T-cell (primary cell): ENCODE results near the gene DSC1. TPM values are rescaled to one million over a fixed set of nuclear protein-coding genes. Genes with fewer than 3 reads are reported as not detected.
"Not testable (repeated sequence)": the region's sequence is repeated elsewhere in the genome, so short reads cannot be mapped to it uniquely, and the experiment has no call there.

Experiments
- ATAC-seq, 4 experiments: fragments of 200-7000 bp in 3 of 4; fragments of 150-1000 bp in 1 of 4; cut with Tn5 transposase; replicated peaks in 1 of 4; 1 replicate in 3 of 4; 2 replicates in 1 of 4; pipeline ENCODE4 v1.10.0; 2021; ENCODE audit warnings: moderate library complexity in 3 of 4, mild to moderate bottlenecking in 2 of 4, moderate number of reproducible peaks in 1 of 4
- CTCF ChIA-PET, 2 donors: fragments of 300-600 bp; sonication (Branson Sonifier 250); formaldehyde crosslinking; loops; one replicate each; lab custom pipeline; 2022; ENCODE audit warnings: antibody characterized with exemption in 2 of 2; lab: Charles Lee
- POLR2A ChIA-PET, 2 donors: fragments of 300-600 bp; sonication (Branson Sonifier 250); formaldehyde crosslinking; loops; one replicate each; lab custom pipeline; 2022; ENCODE audit warnings: antibody characterized with exemption in 2 of 2; lab: Charles Lee
- DNase-seq, 35 experiments: peaks; one replicate each; pipeline versions ENCODE4 v3.0.0 to v3.0.0-alpha.2; 2013 to 2023
- H3K27ac ChIP-seq: one replicate; pipeline ENCODE4 v1.5.1; 2013; ENCODE audit warnings: low read length
- H3K27me3 ChIP-seq, 2 experiments: replicated peaks in 1 of 2; 1 replicate in 1 of 2; 2 replicates in 1 of 2; pipeline versions ENCODE4 v1.6.1 to v1.7.0; 2013; ENCODE audit warnings: low read length in 1 of 2, mixed read lengths in 1 of 2; ENCODE audit not compliant: control insufficient read depth in 2 of 2, insufficient read depth in 2 of 2; ENCODE audit errors: extremely low read depth in 1 of 2
- H3K36me3 ChIP-seq, 2 donors: 1 replicate in 1 of 2; 2 replicates in 1 of 2; pipeline versions ENCODE4 v1.6.1 to v1.7.0; 2013; ENCODE audit warnings: low read length in 1 of 2; ENCODE audit not compliant: control insufficient read depth in 2 of 2, insufficient read depth in 1 of 2; ENCODE audit errors: extremely low read depth in 1 of 2
- H3K4me1 ChIP-seq, 2 experiments: 1 replicate in 1 of 2; 2 replicates in 1 of 2; pipeline versions ENCODE4 v1.6.1 to v1.7.0; 2013; ENCODE audit warnings: low read length in 2 of 2, mixed read lengths in 1 of 2; ENCODE audit not compliant: insufficient read depth in 2 of 2, control insufficient read depth in 1 of 2; ENCODE audit errors: extremely low read depth in 1 of 2
- H3K4me3 ChIP-seq, 2 donors: 1 replicate in 1 of 2; 2 replicates in 1 of 2; pipeline versions ENCODE4 v1.5.1 to v1.7.0; 2013; ENCODE audit warnings: mild to moderate bottlenecking in 2 of 2, low read length in 1 of 2, moderate library complexity in 1 of 2; ENCODE audit not compliant: control insufficient read depth in 1 of 2; ENCODE audit errors: extremely low read depth in 1 of 2
- H3K9me3 ChIP-seq: 2 replicates; pipeline ENCODE4 v1.7.0; 2013
- H3K27ac Mint-ChIP-seq, 2 donors: one replicate each; pipeline ENCODE4 v1.8.0; 2020 to 2021; ENCODE audit warnings: mild to moderate bottlenecking in 2 of 2, mixed read lengths in 2 of 2
- H3K27me3 Mint-ChIP-seq, 2 donors: one replicate each; pipeline ENCODE4 v1.8.0; 2021 to 2022; ENCODE audit warnings: mixed read lengths in 2 of 2
- H3K36me3 Mint-ChIP-seq: one replicate; pipeline ENCODE4 v1.8.0; 2021; ENCODE audit warnings: mixed read lengths
- H3K4me1 Mint-ChIP-seq, 3 donors: one replicate each; pipeline ENCODE4 v1.8.0; 2020 to 2022; ENCODE audit warnings: mixed read lengths in 3 of 3, mild to moderate bottlenecking in 1 of 3
- H3K4me3 Mint-ChIP-seq, 3 donors: one replicate each; pipeline ENCODE4 v1.8.0; 2020 to 2022; ENCODE audit warnings: mild to moderate bottlenecking in 3 of 3, mixed read lengths in 3 of 3, moderate library complexity in 3 of 3
- H3K9me3 Mint-ChIP-seq, 3 donors: one replicate each; pipeline ENCODE4 v1.8.0; 2020 to 2022; ENCODE audit warnings: mixed read lengths in 3 of 3
- WGBS: methylation state at CpG from one replicate; pipeline ENCODE4 v1.1.5; 2013; ENCODE audit warnings: missing lambda C conversion rate; ENCODE audit not compliant: insufficient coverage; 5-methylcytosine and 5-hydroxymethylcytosine counted together
- total RNA-seq, 35 experiments: library from RNA in 6 of 35; stranded (reverse) in 6 of 35; fragments of 120-200 nt in 1 of 35; gene quantifications; one replicate each; pipeline versions ENCODE4 v1.2.1 to v1.2.4 and lab custom pipeline; 2013 to 2026

DSC1 gene
- total RNA-seq, 5 donors from 2014 or later (not counting 1 experiment from before 2014, with no cell fraction given): 1.5 to 5.9 (median 2.2) TPM

- CTCF ChIA-PET, H3K27me3 ChIP-seq, H3K4me3 Mint-ChIP-seq, H3K27me3 Mint-ChIP-seq, H3K4me3 ChIP-seq, H3K36me3 ChIP-seq, H3K9me3 ChIP-seq, H3K27ac Mint-ChIP-seq, H3K27ac ChIP-seq, H3K4me1 ChIP-seq, H3K36me3 Mint-ChIP-seq, DNase-seq, ATAC-seq, H3K4me1 Mint-ChIP-seq, POLR2A ChIA-PET: not testable (repeated sequence)
- WGBS: no CpG with 5 or more reads among the region's 2 CpGs
- H3K9me3 Mint-ChIP-seq: peaks cover 8 to 17% (median 10%) of the 10 kb centered on the region in 3 donors
Measured at GRCh38 chr18:31123125-31123524, 39.5 kb downstream of the DSC1 start.

GRCh38 chr18:31120594-31120993 is 42.1 kb downstream of the DSC1 start:
- Mint-ChIP-seq H3K36me3 (no peaks in the 10 kb centered on the region), H3K27me3 (no peaks in the 10 kb centered on the region), H3K9me3 (peaks cover 8 to 15% (median 14%) of the 10 kb centered on the region in 3 donors), H3K4me1 (no peaks in the 10 kb centered on the region), H3K4me3 (no peak overlapping the region), H3K27ac (no peak overlapping the region)
- Histone ChIP-seq H3K36me3 (no peaks in the 10 kb centered on the region), H3K4me1 (no peaks in the 10 kb centered on the region), H3K4me3 (no peak overlapping the region), H3K27ac (no peak overlapping the region), H3K9me3 (no peaks in the 10 kb centered on the region), H3K27me3 (no peaks in the 10 kb centered on the region)
- CTCF ChIA-PET: no interaction called here
- POLR2A ChIA-PET: interaction anchor here in 1 of 2 donors (0.6 kb wide), 1 partner anchor 1839 kb away, joined by 4 read pairs; no protein-coding TSS in a partner anchor
- no CpG with 5 or more reads among the region's 2 CpGs for WGBS
- no peak for ATAC-seq
- DNase-seq: no peak

GRCh38 chr18:31116853-31117595 is 45.6 kb downstream of the DSC1 start:
- ChIA-PET CTCF (no interaction called here), POLR2A (interaction anchor here in 1 of 2 donors (0.8 kb wide), 1 partner anchor 1254 kb away, joined by 4 read pairs; no protein-coding TSS in a partner anchor)
- Mint-ChIP-seq H3K36me3 (no peaks in the 10 kb centered on the region), H3K9me3 (peaks cover 8 to 14% (median 13%) of the 10 kb centered on the region in 3 donors), H3K4me1 (no peaks in the 10 kb centered on the region), H3K27ac (no peak overlapping the region), H3K27me3 (no peaks in the 10 kb centered on the region), H3K4me3 (no peak overlapping the region)
- Histone ChIP-seq H3K4me1 (no peaks in the 10 kb centered on the region), H3K27me3 (no peaks in the 10 kb centered on the region), H3K4me3 (no peak overlapping the region), H3K36me3 (no peaks in the 10 kb centered on the region), H3K9me3 (no peaks in the 10 kb centered on the region), H3K27ac (no peak overlapping the region)
- 60% methylated on average over 2 of the region's 2 CpGs for WGBS
- DNase-seq: no peak
- ATAC-seq: no peak

- no peak for DNase-seq
- Histone ChIP-seq H3K36me3 (no peaks in the 10 kb centered on the region), H3K27ac (no peak overlapping the region), H3K4me1 (no peaks in the 10 kb centered on the region), H3K4me3 (no peak overlapping the region), H3K9me3 (no peaks in the 10 kb centered on the region), H3K27me3 (no peaks in the 10 kb centered on the region)
- Mint-ChIP-seq H3K9me3 (peaks cover 8 to 11% (median 10%) of the 10 kb centered on the region in 3 donors), H3K36me3 (no peaks in the 10 kb centered on the region), H3K27ac (no peak overlapping the region), H3K27me3 (no peaks in the 10 kb centered on the region), H3K4me1 (no peaks in the 10 kb centered on the region), H3K4me3 (no peak overlapping the region)
- CTCF ChIA-PET: no interaction called here
- no peak for ATAC-seq
- no CpG with 5 or more reads among the region's 2 CpGs for WGBS
- POLR2A ChIA-PET: interaction anchor here in 1 of 2 donors (0.6 kb wide), 1 partner anchor 1069 kb away, joined by 4 read pairs; no protein-coding TSS in a partner anchor
Measured at GRCh38 chr18:31112804-31113203, 49.9 kb downstream of the DSC1 start.

- ChIA-PET POLR2A (no interaction called here), CTCF (no interaction called here)
- Histone ChIP-seq H3K27ac (no peak overlapping the region), H3K27me3 (peaks cover 7 to 9% of the 10 kb centered on the region in 2 experiments), H3K9me3 (no peaks in the 10 kb centered on the region), H3K36me3 (no peaks in the 10 kb centered on the region), H3K4me3 (no peak overlapping the region), H3K4me1 (peaks cover 0 to 2% of the 10 kb centered on the region in 2 experiments)
- Mint-ChIP-seq H3K4me1 (no peaks in the 10 kb centered on the region), H3K27ac (no peak overlapping the region), H3K9me3 (peaks cover 0 to 3% (median 0%) of the 10 kb centered on the region in 3 donors), H3K27me3 (peaks cover 11% of the 10 kb centered on the region in 2 donors), H3K36me3 (no peaks in the 10 kb centered on the region), H3K4me3 (no peak overlapping the region)
- ATAC-seq (no peak), DNase-seq (no peak)
- no CpG with 5 or more reads among the region's 3 CpGs for WGBS
Measured at GRCh38 chr18:31105733-31106132, 56.9 kb downstream of the DSC1 start.

GRCh38 chr18:31104444-31104843 is 58.2 kb downstream of the DSC1 start:
- Histone ChIP-seq H3K36me3 (no peaks in the 10 kb centered on the region), H3K9me3 (no peaks in the 10 kb centered on the region), H3K27me3 (peaks cover 13 to 17% of the 10 kb centered on the region in 2 experiments), H3K27ac (no peak overlapping the region), H3K4me3 (no peak overlapping the region), H3K4me1 (peaks cover 0 to 2% of the 10 kb centered on the region in 2 experiments)
- Mint-ChIP-seq H3K4me3 (no peak overlapping the region), H3K4me1 (no peaks in the 10 kb centered on the region), H3K27ac (no peak overlapping the region), H3K36me3 (no peaks in the 10 kb centered on the region), H3K27me3 (peaks cover 24% of the 10 kb centered on the region in 2 donors), H3K9me3 (peaks cover 0 to 5% (median 3%) of the 10 kb centered on the region in 3 donors)
- ATAC-seq (no peak), DNase-seq (no peak)
- WGBS: 40% methylated on average over 1 of the region's 3 CpGs
- POLR2A ChIA-PET: interaction anchor here in 1 of 2 donors (0.6 kb wide), 1 partner anchor 12 kb away, joined by 3 read pairs; no protein-coding TSS in a partner anchor
- CTCF ChIA-PET: no interaction called here
